Omental fat pad (tissue), 4 donors: Measurements from ENCODE around the gene PGAP3. TPM values are rescaled to one million over a fixed set of nuclear protein-coding genes. Genes with fewer than 3 reads are reported as not detected.

ENCODE experiments used
- ATAC-seq: fragments of 150-250 bp; one replicate; pipeline ENCODE4 v1.9.1; 2016; ENCODE audit warnings: mild to moderate bottlenecking, moderate library complexity; ENCODE audit not compliant: low FRiP score
- DNase-seq: peaks from one replicate; pipeline ENCODE4 v3.0.0-alpha.2; 2019; ENCODE audit warnings: low spot score
- CTCF ChIP-seq, 3 donors: fragments of 450-650 bp; IDR thresholded peaks; one replicate each; pipeline ENCODE4 v1.5.1; 2016 to 2017; ENCODE audit warnings: antibody characterized with exemption in 3 of 3, mild to moderate bottlenecking in 3 of 3, moderate library complexity in 2 of 3
- total RNA-seq, 4 donors: library from RNA; depleted of rRNA; stranded (reverse); fragments of >200 nt; gene quantifications; one replicate each; pipeline ENCODE4 v1.1.0, GENCODE V29; 2016

Gene PGAP3
- total RNA-seq, 4 donors from 2014 or later: 8.2 to 12.8 (median 11.0) TPM

GRCh38 chr17:39653662-39654331 is 34.1 kb downstream of the PGAP3 start:
- DNase-seq (peak; percentile 77), ATAC-seq (no peak)
- TF ChIP-seq CTCF (IDR thresholded peaks at IDR 0.05): peak in 1 of 3 donors; percentile 48

- DNase-seq: no peak
- no peak for TF ChIP-seq CTCF (IDR thresholded peaks at IDR 0.05)
- no peak for ATAC-seq
These were observed 34.6 kb downstream of the PGAP3 start for GRCh38 chr17:39653316-39653661.

- no peak for ATAC-seq
- no peak for TF ChIP-seq CTCF (IDR thresholded peaks at IDR 0.05)
- DNase-seq: no peak
These were observed 35.1 kb downstream of the PGAP3 start for GRCh38 chr17:39652587-39653315.

DNA sequence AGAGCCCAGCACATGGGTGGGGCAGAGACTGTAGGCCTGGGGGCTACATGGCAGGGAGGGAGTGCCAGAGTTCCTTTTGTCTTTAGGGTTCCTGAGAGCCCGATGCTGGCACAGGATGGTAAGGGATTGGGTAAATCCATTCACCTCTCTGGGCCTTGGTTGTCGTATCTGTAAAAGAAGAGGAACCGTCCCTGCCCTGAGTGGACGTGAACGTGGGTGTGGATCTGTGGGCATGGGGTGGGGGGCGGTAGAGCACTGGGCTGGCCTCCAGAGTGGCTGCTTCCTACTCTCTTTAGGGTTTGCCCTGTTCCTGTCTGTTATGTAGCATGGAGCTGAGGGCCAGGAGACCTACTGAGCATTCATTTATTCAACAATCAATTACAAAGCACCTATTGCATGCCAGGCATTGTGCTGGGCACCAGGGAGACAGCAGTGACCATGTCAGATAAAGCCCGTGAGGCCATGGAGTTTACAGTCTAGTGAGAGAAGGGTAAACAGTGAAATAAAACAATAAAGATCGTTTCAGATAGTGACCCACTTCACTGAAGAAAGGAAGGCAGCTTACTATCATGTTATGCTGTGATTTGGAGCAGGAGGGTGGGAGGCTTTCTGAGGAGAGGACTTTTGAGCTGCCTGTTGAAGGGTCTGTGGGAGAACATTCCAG is 35.8 kb downstream of the PGAP3 start:
- ATAC-seq: no peak
- TF ChIP-seq CTCF (IDR thresholded peaks at IDR 0.05): no peak
- DNase-seq: no peak

GRCh38 chr17:39650121-39650579 is 37.7 kb downstream of the PGAP3 start:
- TF ChIP-seq CTCF (IDR thresholded peaks at IDR 0.05): no peak
- ATAC-seq: no peak
- no peak for DNase-seq

- ATAC-seq: no peak
- DNase-seq: no peak
- no peak for TF ChIP-seq CTCF (IDR thresholded peaks at IDR 0.05)
These were observed 39.1 kb downstream of the PGAP3 start for GRCh38 chr17:39648616-39649366.
